Fibroblast of gingiva (primary cell): ENCODE data around the gene ELSPBP1.
"Not testable (repeated sequence)": the region's sequence is repeated elsewhere in the genome, so short reads cannot be mapped to it uniquely, and the experiment has no call there.

Experiments used
- DNase-seq: peaks from one replicate; pipeline ENCODE4 v3.0.0-alpha.2; 2011; ENCODE audit warnings: low read depth

Gene ELSPBP1

DNA sequence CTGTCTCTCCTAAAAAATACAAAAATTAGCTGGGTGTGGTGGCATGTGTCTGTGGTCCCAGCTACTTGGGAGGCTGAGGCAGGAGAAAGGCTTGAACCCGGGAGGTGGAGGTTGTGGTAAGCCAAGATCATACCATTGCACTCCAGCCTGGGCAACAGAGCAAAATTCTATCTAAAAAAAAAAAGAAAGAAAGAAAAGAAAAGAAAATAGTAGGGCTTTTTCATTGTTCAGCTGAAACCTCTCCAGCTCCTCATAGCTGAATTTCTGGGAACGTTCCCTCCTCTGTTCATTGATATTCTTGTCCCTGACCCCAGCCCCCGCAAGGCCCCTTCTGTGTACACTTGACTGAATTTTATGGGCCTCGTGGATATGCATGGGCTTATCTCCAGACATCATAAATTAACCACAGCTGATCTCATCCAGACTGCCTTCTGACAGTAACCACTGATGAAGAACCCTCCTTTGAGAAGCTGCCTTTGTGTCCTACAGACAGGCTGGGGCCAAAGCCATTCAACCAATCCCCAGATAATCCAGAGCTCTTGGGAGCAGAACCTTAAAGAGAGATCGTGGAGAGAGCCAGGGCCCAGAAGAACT lies at the start of gene ELSPBP1:
Gene ELSPBP1, plus strand, starts transcription at position 424 of the 594 bp plus-strand sequence. CDS start 14,036 bp downstream, outside the sequence.
- DNase-seq = no peak

DNA sequence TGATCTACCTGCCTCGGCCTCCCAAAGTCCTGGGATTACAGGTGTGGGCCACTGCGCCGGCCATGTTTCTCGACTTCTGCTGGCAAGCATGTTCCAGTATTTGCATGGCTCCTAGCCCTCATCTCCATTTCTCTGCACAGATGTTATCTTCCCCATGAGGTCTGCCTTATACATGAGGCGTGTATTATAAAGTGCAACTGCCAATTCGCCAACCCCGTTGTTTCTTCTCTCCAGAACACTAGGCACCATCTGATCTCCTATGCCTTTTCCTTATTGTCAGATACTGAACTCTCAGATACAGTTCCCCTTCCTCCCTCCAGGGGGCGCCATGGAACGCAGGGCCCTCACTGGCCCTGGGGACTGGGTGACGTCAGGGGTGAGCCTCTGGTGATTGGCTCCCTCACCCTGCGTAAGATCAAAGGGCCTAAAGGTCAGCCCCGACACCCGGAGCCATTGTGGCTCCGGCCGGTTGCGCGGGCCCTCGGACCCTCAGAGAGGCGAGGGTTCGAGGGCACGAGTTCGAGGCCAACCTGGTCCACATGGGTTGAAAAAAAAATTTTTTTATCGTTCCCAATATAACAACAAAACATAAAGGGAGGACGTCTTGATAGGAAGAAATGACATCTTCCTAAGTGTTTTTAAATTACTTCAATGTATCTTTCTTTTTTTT lies 44.4 kb upstream of the ELSPBP1 start:
- DNase-seq = not testable (repeated sequence)

DNA sequence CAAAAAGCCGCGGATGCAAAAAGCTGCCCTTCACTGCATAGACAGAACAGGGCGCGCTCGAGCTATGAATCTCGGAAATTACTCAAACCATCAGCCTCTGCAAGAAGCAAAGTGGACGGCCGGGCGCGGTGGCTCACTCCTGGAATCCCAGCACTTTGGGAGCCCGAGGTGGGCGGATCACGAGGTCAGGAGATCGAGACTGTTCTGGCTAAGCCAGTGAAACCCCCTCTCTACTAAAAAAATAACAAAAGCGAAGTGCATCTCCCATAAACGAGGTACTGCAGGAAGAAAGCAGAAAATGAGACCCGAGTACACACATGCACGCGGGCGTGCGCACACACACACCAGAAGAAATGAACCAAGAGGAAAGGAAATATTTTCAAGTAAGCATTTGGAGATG lies 42.3 kb upstream of the ELSPBP1 start:
- not testable (repeated sequence) for DNase-seq

DNA sequence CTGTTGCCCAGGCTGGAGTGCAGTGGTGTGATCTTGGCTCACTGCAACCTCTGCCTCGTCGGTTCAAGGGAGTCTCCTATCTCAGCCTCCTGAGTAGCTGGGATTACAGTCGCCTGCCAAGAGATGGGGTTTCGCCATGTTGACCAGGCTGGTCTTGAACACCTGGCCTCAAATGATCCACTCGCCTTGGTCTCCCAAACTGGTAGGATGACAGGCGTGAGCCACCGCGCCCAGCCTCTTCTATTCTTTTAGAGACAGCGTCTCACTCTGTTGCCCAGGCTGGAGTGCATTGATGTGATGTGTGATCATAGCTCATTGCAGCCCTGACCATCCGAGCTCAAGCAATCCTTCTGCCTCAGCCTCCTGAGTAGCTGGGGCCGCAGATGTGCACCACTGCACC lies 38.5 kb upstream of the ELSPBP1 start:
- DNase-seq = not testable (repeated sequence)

DNA sequence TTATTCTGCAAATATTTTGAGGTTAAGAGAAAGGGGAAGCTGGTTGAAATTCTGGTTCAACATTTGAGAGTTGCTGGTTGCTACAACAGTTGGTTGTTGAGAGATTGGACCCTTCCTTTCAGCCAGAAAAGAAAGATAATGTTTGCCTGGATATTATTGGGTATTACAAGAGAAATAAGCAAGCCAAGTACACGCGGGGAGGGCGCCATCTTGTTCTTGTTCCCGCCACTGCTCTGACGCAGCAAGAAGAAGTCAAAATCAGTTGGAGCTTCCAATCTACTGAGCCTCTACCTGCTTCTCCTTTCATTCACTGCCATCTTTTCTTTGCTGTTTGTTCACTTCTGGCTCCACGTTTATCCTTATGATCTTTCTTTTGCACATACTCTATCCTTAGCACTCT lies 20.9 kb upstream of the ELSPBP1 start:
- no peak for DNase-seq

DNA sequence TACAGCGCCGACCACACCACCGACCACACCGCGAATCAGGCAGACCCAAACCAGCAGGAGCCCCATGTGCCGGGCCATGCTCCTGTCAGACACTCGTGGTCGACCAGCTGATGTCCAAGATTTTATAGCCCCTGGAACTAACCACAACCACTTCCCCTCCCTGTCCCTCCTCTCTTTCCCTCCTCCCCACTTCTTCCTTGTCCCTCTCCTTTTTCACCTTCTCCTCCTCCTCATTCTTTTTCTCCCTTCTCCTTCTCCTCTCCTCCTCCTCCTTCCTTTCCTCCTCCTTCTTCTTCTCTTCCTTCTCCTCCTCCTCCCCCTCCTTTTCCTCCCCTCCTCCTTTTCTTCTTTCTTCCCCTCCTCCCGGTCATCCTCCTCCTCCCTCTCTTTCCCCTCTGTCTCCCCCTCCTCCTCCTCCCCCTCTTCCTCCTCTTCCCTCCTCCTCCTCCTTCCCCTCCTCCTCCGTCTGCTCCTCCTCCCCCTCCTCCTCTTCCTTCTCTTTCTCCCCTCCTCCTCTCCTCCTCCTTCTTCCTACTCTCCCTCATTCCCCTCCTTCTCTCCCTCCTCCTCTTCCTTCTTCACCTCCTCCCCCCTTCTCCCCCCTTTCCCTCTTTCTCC lies 3.1 kb upstream of the ELSPBP1 start:
- DNase-seq = no peak

DNA sequence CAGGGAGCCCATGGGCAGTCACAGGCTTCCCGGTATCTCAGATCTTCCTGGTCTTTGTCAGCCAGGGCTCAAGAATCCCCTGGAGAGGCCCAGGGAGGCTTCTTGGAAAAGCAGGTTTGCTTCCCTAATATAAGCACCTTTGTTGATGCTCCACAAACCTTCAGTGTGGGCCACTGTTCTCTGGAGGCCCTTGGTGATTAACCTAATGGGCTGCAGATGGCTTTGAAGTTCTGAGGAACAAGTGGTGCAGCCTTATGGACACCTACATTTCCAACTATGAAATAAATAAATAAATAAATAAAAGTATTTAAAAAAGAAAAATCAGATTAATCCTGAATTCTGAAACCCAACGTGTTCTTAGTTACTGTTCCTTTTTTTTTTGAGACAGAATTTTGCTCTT lies 2.4 kb upstream of the ELSPBP1 start, which contains the start of gene BSPH1:
Gene BSPH1, minus strand, starts transcription at position 101 of the 400 bp plus-strand sequence. Its CDS starts 89 bp downstream, at position 12.
- no peak for DNase-seq

DNA sequence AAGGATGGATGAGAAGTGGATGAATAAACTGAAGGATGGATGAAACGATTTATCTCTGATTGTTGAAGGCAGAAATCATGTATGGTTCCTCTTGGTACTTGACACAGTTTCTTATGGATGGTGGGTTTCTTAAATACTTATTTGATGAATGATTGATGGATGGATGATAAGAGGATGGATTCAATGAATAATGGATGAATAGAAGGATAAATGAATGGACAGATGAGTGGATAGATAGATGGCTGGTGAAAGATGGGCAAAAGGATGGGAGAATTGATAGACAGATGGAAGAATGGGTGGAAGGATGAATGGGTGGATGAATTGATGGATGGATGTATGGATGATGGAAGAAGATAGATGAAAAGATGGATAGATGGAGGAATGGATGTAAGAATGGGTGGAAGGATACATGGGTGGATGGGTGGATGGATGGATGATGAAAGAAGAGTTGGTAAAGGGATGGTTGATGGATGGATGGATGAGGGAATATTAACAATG lies 1.8 kb downstream of the ELSPBP1 start:
- DNase-seq = no peak

DNA sequence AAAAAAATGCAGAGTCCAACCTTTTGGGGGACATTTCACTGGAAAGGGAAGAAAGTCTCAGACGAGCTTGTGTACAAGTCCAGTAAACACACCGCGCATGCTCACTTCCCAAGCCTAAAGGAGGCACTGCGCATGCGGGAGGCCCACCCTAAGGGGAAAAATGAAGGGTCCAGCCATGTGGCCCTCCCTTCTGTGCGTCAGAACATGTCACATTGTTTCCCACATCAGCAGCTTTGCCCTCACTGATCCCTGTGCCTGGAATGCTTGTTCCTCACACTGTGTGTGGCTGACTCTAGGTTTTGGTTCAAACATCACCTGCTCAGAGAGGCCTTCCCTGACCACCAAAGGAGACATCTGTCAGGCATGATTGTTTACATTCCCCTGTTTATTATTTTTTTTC lies 4.4 kb downstream of the ELSPBP1 start:
- no peak for DNase-seq

DNA sequence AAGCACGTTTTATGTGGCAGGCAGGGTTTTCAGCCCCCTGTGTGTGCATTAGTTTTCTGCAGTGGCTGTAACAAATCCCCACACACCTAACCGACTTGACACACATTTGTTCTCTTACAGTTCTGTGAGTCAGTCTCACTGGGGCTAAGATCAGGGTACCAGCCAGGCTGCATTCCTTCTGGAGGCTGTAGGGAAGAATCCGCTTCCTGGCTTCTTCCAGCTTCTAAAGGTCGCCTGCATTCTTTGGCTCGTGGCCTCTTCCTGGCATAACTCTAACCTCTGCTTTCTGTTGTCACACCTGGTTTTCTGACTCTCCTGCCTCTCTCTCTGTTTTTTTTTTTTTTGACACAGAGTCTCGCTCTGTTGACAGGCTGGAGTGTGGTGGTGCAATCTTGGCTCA lies 6.4 kb downstream of the ELSPBP1 start:
- DNase-seq = no peak

DNA sequence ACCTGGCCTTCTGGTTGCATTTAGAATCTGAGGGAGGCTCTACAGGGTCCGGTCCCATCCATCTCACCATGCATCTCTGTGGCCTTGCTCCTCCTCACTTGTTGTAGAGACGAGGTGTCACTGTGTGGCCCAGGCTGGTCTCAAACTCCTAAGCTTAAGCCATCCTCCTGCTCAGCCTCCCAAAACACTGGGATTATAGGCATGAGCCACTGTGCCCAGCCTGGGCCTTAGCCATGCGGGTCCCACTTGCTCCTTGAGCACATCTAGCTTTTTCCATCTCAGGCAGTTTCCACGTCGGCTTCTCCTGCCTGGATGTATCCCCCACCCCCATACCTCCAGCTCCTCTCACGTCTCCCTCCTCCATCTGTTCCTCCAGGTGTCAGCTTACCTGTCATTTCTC lies 9.8 kb downstream of the ELSPBP1 start:
- DNase-seq = no peak

DNA sequence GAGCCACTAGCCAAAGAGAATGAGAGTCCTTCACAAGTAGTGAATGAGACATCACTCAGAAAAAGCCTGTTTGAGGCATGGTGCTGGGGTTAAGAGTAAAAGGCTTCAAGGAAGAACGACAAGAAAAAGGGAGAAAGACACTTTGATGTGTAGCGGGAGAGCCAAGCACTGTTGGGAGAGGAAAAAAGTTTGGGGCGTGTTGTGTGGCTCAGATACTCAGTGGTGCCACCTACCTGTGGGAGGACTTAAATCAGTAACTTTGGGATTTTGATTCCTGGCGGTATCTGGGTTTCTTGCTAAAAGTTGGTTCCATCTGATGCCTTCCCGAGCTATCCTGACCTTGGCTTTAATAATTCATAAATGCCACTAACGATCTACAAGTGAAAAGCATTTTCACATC lies 12.3 kb downstream of the ELSPBP1 start:
- no peak for DNase-seq

DNA sequence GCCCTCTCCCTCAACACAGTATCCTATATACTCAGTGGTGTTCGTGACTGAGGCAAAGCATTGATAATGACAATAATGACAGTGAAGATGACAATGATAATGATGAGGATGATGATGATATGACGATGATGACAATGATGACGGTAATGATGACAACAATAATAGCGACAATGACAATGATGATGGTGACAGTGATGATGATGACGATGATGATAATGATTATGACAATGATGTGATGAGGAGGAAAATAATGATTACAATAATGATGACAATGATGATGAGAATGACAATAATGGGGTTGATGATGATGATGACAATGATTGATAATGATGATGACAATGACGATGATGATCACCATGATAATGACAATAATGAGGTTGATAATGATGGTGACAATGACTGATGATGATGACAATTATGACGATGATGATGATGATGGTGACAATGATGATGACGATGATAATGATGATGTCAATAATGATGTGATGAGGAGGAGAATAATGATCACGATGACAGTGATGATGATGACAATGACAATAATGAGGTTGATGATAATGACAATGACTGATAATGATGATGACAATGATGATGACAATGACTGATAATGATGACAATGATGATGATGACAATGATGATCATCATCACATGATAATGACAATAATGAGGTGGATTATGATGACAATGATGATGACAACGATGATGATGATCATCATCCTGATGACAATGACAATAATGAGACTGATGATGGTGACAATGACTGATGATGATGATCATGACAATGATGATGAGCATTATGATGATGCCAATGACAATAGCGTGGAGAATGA lies 16.7 kb downstream of the ELSPBP1 start:
- no peak for DNase-seq

DNA sequence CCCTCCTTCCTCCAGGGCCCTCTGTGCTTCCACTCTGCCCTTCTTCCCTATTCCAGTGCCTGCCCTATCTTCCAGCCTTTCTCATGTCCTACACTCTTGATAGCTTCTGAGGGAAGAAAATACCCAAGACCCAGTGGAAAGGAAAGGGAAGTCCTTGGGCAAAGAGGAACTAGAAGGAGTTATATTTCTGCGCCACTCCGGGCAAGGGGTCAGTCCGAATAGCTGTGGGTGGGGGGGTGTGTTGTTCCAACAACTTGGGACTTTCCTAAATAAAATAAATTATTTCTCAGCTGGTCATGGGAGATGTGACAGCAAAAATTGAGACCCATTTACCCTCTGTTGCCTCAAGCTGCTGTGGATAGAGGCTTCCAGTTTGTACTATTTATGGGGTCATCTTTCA lies 26.3 kb downstream of the ELSPBP1 start:
- DNase-seq = no peak

DNA sequence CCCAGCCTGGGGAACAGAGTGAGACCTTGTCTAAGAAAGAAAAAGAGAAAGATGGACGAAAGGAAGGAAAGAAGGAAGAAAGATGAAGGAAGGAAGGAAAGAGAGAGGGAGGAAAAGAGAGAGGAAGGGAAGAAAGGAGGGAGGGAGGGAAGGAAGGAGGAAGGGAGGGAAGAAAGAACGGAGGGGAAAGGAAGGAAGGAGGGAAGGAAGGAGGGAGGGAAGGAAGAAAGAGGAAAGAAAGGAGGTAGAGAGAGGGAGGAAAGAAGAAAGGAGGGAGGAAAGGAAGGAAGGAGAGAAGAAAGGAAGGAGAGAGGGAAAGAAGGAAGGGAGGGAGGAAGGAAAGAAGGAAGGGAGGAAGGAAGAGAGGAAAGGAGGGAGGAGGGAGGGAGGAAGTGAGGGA lies 28.6 kb downstream of the ELSPBP1 start:
- no peak for DNase-seq

DNA sequence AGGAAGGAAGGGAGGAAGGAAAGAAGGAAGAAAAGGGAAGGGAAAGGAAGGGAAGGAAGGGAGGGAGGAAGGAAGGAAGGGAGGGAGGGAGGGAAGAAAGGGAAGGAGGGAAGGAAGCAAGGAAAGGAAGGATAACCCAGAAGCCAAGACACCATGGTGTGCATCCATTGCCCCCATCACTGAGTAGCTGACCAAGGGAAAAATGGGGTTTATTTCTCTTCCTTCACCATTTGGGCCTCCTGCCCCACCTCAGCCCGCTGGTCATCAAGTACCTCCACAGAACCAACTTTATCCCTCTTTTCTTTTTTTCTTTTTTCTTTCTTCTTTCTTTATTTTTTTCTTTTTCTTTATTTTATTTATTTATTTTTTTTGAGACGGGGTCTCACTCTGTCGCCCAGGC lies 29.1 kb downstream of the ELSPBP1 start:
- no peak for DNase-seq

DNA sequence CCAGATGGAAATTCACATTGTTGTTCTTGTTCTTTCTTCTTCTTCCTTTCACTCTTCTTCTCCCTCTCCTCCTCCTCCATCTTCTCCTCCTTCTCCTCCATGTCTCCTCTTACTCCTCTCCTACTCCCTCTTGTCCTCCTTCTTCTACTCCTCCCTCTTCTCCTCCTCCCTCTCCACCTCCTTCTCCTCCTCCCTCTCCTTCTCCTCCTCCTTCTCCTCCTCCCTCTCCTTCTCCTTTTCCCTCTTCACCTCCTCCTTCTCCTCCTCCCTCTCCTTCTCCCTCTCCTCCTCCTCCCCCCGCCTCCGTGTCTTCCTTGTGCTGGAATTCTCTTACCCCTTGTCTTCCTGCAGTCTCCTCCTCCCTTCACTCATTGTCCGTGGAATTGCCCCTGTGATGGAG lies 31.0 kb downstream of the ELSPBP1 start:
- DNase-seq = no peak

DNA sequence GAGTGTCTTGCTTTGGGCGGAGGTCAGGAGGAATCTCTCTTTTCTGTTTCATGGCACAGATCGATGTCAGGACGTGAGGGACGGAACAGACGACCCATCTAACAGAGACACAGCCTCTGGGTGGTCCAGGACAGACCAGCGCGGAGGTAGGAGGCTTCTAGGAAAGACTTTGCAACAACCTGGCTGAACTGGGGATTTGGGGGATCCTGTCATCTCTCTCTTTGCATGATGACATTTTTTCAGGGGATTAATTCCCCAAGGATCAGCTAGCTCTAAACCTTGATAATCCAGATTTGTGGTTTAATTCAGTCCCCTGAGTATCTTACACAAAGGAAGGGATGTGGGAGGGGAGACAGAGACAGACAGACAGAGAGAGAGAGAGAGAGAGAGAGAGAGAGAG lies 35.0 kb downstream of the ELSPBP1 start:
- no peak for DNase-seq

DNA sequence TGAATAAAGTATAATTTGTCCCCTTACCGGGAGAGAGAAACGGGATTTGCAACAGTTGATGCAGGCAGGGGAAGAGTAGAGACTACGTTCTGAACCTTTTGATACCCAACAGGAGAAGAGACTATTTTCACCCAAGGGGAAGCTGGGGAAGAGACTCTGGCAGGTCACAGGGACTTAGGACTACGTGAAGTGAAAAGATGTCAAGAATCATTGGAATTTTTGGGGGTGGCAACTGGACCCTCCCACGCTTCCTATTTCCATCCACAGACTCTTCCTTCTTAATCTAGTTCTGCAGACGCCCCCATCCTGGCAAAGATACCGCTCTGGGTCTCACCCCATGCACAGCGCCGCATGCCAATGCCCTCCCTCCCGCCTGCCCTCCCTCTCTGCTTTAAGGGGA lies 35.6 kb downstream of the ELSPBP1 start:
- no peak for DNase-seq

DNA sequence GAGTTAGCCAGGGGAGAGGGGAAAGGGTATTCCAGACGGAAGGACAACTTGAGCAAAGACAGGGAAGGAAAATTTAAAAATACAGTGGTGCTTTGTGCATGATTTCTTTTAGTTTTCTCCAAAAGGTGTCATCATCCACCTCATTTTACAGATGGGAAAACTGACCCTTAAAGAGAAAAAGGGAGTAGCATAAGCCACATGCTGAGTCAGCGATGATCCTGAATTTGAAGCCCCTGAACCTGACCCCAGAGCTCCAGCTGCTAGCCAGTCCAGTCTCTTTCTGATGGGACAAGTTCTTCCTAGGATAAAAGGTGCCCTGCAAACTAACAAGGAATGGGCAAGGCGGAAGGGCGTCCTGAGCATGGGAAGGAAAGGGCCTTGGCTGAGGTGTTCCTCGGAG lies 39.2 kb downstream of the ELSPBP1 start:
- no peak for DNase-seq

DNA sequence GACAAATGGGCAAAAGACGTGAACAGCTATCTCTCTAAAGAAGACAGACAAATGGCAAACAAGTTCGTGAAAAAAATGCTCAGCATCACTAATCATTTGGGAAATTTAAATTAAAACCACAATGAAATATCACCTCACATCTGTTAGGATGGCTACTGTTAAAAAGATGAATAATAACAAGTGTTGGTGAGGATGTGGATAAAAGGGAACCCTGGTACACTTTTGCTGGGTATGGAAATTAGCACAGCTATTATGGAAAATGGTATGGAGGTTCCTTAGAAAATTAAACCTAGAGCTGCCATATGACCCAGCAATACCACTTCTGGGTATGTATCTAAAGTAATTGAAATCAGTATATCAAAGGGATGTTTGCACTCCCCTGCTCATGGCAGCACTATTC lies 42.3 kb downstream of the ELSPBP1 start:
- DNase-seq = no peak

DNA sequence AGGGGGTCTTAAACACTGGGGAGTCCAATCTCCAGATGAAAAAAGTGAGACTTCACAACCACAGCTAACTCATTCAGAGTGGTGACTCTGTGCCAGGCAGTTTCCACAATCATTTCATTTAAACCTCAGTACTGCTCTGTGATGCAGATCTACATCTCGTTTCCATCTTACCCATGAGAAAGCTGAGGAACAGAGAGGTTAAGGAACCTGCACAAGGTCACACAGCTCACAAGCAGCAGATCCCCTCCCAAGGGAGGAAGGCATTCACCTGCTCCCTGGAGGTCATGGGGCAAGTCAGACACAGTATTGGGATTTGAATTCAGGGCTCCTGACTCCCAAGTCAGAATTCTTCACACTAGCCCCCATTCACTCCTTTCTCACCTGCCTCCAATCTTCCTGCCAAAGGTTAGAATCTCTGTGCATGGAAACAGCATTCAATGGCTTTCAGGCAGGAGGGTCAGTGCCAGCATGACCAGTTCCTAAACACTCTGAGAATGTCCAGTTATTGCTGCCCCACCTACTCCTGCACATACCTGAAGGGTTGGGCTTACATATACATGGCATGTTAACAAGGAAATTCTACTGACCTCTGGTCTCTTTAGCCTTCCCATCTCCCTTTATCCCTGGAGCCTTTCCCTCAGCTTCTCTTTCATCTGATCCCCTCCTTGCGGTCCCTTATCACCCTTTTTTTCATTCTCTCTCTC lies 47.6 kb downstream of the ELSPBP1 start:
- no peak for DNase-seq
